Endodermal cell (in vitro differentiated cells): ENCODE results near the gene SNAP29. TPM values are rescaled to one million over a fixed set of nuclear protein-coding genes. Genes with fewer than 3 reads are reported as not detected.

Experiments used
- DNase-seq: peaks from one replicate; pipeline ENCODE4 v3.0.0-alpha.2; 2017
- H3K27ac ChIP-seq: 2 replicates; pipeline ENCODE4 v1.5.1; 2013; ENCODE audit warnings: mild to moderate bottlenecking, low read depth, low read length, moderate library complexity
- H3K27me3 ChIP-seq: 2 replicates; pipeline ENCODE4 v1.6.1; 2013; ENCODE audit warnings: mild to moderate bottlenecking, low read length, moderate library complexity; ENCODE audit not compliant: insufficient read depth, control insufficient read depth, poor library complexity, severe bottlenecking
- H3K36me3 ChIP-seq: 2 replicates; pipeline ENCODE4 v1.7.0; 2013; ENCODE audit warnings: mild to moderate bottlenecking, low read length, moderate library complexity; ENCODE audit not compliant: control insufficient read depth, insufficient read depth
- H3K4me1 ChIP-seq: one replicate; pipeline ENCODE4 v1.7.0; 2013; ENCODE audit warnings: low read length; ENCODE audit not compliant: control insufficient read depth, insufficient read depth
- H3K4me3 ChIP-seq: 2 replicates; pipeline ENCODE4 v1.5.1; 2013; ENCODE audit warnings: mild to moderate bottlenecking, low read length, moderate library complexity
- H3K9ac ChIP-seq: 2 replicates; pipeline ENCODE4 v1.6.1; 2013; ENCODE audit warnings: mild to moderate bottlenecking, low read length, moderate library complexity; ENCODE audit not compliant: poor library complexity, severe bottlenecking; ENCODE audit errors: extremely low read depth
- H3K9me3 ChIP-seq: 2 replicates; pipeline ENCODE4 v1.6.1; 2013; ENCODE audit warnings: mild to moderate bottlenecking, low read length, moderate library complexity; ENCODE audit not compliant: control insufficient read depth
- H3K27ac Mint-ChIP-seq: 2 replicates; pipeline ENCODE4 v1.8.0; 2020; ENCODE audit warnings: mixed read lengths
- H3K27me3 Mint-ChIP-seq: 2 replicates; pipeline ENCODE4 v1.8.0; 2021; ENCODE audit warnings: mild to moderate bottlenecking, mixed read lengths; ENCODE audit not compliant: insufficient read depth
- H3K36me3 Mint-ChIP-seq: 2 replicates; pipeline ENCODE4 v1.8.0; 2020; ENCODE audit warnings: low read depth, mixed read lengths
- H3K4me1 Mint-ChIP-seq: 2 replicates; pipeline ENCODE4 v1.8.0; 2020; ENCODE audit warnings: mixed read lengths
- H3K4me3 Mint-ChIP-seq: 2 replicates; pipeline ENCODE4 v1.8.0; 2020; ENCODE audit warnings: mild to moderate bottlenecking, moderate library complexity, mixed read lengths
- H3K9me3 Mint-ChIP-seq: 2 replicates; pipeline ENCODE4 v1.8.0; 2020; ENCODE audit warnings: mild to moderate bottlenecking, mixed read lengths
- CTCF ChIP-seq: fragments of 200-600 bp; sonication (generic); conservative IDR thresholded peaks from 2 replicates; pipeline ENCODE4 v1.5.0; 2021; ENCODE audit warnings: antibody characterized with exemption, mild to moderate bottlenecking
- WGBS, 2 experiments: methylation state at CpG; one replicate each; pipeline versions ENCODE4 v1.1.5 to v1.1.7; 2013; ENCODE audit warnings: missing lambda C conversion rate in 2 of 2, mixed read lengths in 1 of 2; ENCODE audit not compliant: insufficient coverage in 1 of 2, insufficient read length in 1 of 2; 5-methylcytosine and 5-hydroxymethylcytosine counted together
- total RNA-seq, 2 donors: library from RNA; stranded (reverse); fragmentation: NEBNext Ultra II Directional in 1 of 2; extraction: Animal tissue kit (Norgen Biotek cat#: 25700) in 1 of 2; gene quantifications; 2 replicates in 1 of 2; 3 replicates in 1 of 2; pipeline ENCODE4 v1.2.1, GENCODE V29; 2021

The SNAP29 gene
- total RNA-seq, 2 donors from 2014 or later = 16.5 to 21.8 TPM

- H3K4me3 ChIP-seq = no peak overlapping the region
- H3K4me1 ChIP-seq = no peaks in the 10 kb centered on the region
- peaks cover 36% of the 10 kb centered on the region for H3K36me3 Mint-ChIP-seq
- H3K27ac Mint-ChIP-seq = no peak overlapping the region
- H3K27ac ChIP-seq = no peak overlapping the region
- H3K4me3 Mint-ChIP-seq = no peak overlapping the region
- no peak overlapping the region for H3K9ac ChIP-seq
- H3K36me3 ChIP-seq = peaks cover 18% of the 10 kb centered on the region
- no peaks in the 10 kb centered on the region for H3K9me3 Mint-ChIP-seq
- H3K4me1 Mint-ChIP-seq = no peaks in the 10 kb centered on the region
- 100% methylated on average over 1 of the region's 1 CpG; no CpG with 5 or more reads in 1 of the 2 experiments for WGBS, 2 experiments
- H3K27me3 Mint-ChIP-seq = no peaks in the 10 kb centered on the region
- DNase-seq = no peak
- H3K27me3 ChIP-seq = no peaks in the 10 kb centered on the region
- TF ChIP-seq CTCF = no peak
- no peaks in the 10 kb centered on the region for H3K9me3 ChIP-seq
Observed at GRCh38 chr22:20875296-20875695, 16.5 kb downstream of the SNAP29 start.

DNA sequence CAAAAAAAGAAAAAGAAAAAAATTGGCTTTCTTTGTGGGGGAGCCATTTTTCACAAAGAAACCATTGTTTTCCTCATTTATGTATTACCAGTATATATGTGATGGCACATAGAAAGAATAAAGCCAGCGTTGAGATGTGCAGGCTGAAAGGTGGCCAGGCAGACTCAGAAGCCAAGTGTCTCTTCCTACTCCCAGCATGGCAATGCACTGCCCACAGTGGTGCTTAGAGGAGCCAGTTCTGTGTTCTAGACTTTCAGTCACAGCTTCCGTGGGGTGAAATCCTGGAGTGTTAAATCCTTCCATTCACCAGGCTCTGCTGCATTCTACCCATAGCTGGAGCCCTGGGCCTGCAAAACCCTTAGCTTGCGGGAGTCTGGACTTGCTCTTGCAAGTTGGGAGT is 18.9 kb downstream of the SNAP29 start:
- no peaks in the 10 kb centered on the region for H3K27me3 Mint-ChIP-seq
- 94 to 100% methylated on average over 2 to 3 of the region's 3 CpGs for WGBS, 2 experiments
- no peak overlapping the region for H3K9ac ChIP-seq
- TF ChIP-seq CTCF = no peak
- H3K36me3 ChIP-seq = peaks cover 16% of the 10 kb centered on the region
- H3K27me3 ChIP-seq = no peaks in the 10 kb centered on the region
- H3K36me3 Mint-ChIP-seq = peaks cover 49% of the 10 kb centered on the region
- H3K4me3 Mint-ChIP-seq = no peak overlapping the region
- no peaks in the 10 kb centered on the region for H3K4me1 Mint-ChIP-seq
- no peaks in the 10 kb centered on the region for H3K9me3 ChIP-seq
- H3K27ac ChIP-seq = no peak overlapping the region
- DNase-seq = no peak
- no peaks in the 10 kb centered on the region for H3K4me1 ChIP-seq
- no peak overlapping the region for H3K27ac Mint-ChIP-seq
- no peak overlapping the region for H3K4me3 ChIP-seq
- no peaks in the 10 kb centered on the region for H3K9me3 Mint-ChIP-seq

- TF ChIP-seq CTCF = no peak
- no peaks in the 10 kb centered on the region for H3K9me3 Mint-ChIP-seq
- H3K36me3 ChIP-seq = peaks cover 17% of the 10 kb centered on the region
- H3K27ac Mint-ChIP-seq = no peak overlapping the region
- H3K27me3 Mint-ChIP-seq = no peaks in the 10 kb centered on the region
- DNase-seq = no peak
- no peak overlapping the region for H3K4me3 Mint-ChIP-seq
- 83 to 92% methylated on average over 2 to 3 of the region's 5 CpGs for WGBS, 2 experiments
- no peak overlapping the region for H3K4me3 ChIP-seq
- no peaks in the 10 kb centered on the region for H3K9me3 ChIP-seq
- H3K27me3 ChIP-seq = no peaks in the 10 kb centered on the region
- H3K27ac ChIP-seq = no peak overlapping the region
- H3K9ac ChIP-seq = no peak overlapping the region
- H3K36me3 Mint-ChIP-seq = peaks cover 47% of the 10 kb centered on the region
- H3K4me1 ChIP-seq = peaks cover 5% of the 10 kb centered on the region
- H3K4me1 Mint-ChIP-seq = peaks cover 12% of the 10 kb centered on the region
Observed at GRCh38 chr22:20881231-20881630, 22.4 kb downstream of the SNAP29 start.
